H9 (cell line): ENCODE results near the gene PCGF3. TPM values are rescaled to one million over a fixed set of nuclear protein-coding genes. Genes with fewer than 3 reads are reported as not detected.

ENCODE experiments used
- DNase-seq: peaks from one replicate; pipeline ENCODE4 v3.0.0-alpha.2; 2017
- H2AFZ ChIP-seq: one replicate; pipeline ENCODE4 v1.6.1; 2013; ENCODE audit warnings: mild to moderate bottlenecking, low read length, control low read depth, moderate library complexity
- H2AK5ac ChIP-seq: 2 replicates; pipeline ENCODE4 v1.6.1; 2013; ENCODE audit warnings: low read length, control low read depth, mixed read lengths; ENCODE audit not compliant: insufficient read length
- H2BK120ac ChIP-seq: one replicate; pipeline ENCODE4 v1.6.1; 2013; ENCODE audit warnings: low read depth, mild to moderate bottlenecking, low read length, control low read depth, inconsistent platforms; ENCODE audit not compliant: poor library complexity, severe bottlenecking
- H2BK12ac ChIP-seq: 2 replicates; pipeline ENCODE4 v1.6.1; 2013; ENCODE audit warnings: low read length, control low read depth, mixed read lengths, low read depth; ENCODE audit not compliant: insufficient read length
- H2BK15ac ChIP-seq: 2 replicates; pipeline ENCODE4 v1.6.1; 2013; ENCODE audit warnings: low read depth, low read length, control low read depth
- H2BK20ac ChIP-seq: one replicate; pipeline ENCODE4 v1.6.1; 2013; ENCODE audit warnings: low read depth, mild to moderate bottlenecking, low read length, control low read depth, inconsistent platforms; ENCODE audit not compliant: poor library complexity, severe bottlenecking
- H2BK5ac ChIP-seq: 2 replicates; pipeline ENCODE4 v1.6.1; 2013; ENCODE audit warnings: low read length, control low read depth, mixed read lengths; ENCODE audit not compliant: insufficient read length
- H3K14ac ChIP-seq: 2 replicates; pipeline ENCODE4 v1.6.1; 2013; ENCODE audit warnings: low read length, control low read depth; ENCODE audit not compliant: insufficient read depth
- H3K18ac ChIP-seq: 2 replicates; pipeline ENCODE4 v1.6.1; 2013; ENCODE audit warnings: low read depth, mild to moderate bottlenecking, mixed read lengths, low read length, control low read depth; ENCODE audit not compliant: insufficient read length
- H3K23ac ChIP-seq: 2 replicates; pipeline ENCODE4 v1.6.1; 2013; ENCODE audit warnings: low read length, control low read depth, mixed read lengths, low read depth; ENCODE audit not compliant: insufficient read length
- H3K23me2 ChIP-seq: 2 replicates; pipeline ENCODE4 v1.6.1; 2013; ENCODE audit warnings: low read depth, mild to moderate bottlenecking, mixed read lengths, low read length, control low read depth; ENCODE audit not compliant: insufficient read length, poor library complexity, severe bottlenecking
- H3K27ac ChIP-seq: 2 replicates; pipeline ENCODE4 v1.5.1; 2013; ENCODE audit warnings: low read length, control low read depth, mixed read lengths, low read depth; ENCODE audit not compliant: insufficient read length
- H3K27me3 ChIP-seq: 2 replicates; pipeline ENCODE4 v1.6.1; 2013; ENCODE audit warnings: low read length, control low read depth, inconsistent platforms; ENCODE audit not compliant: insufficient read depth
- H3K4ac ChIP-seq: 2 replicates; pipeline ENCODE4 v1.6.1; 2013; ENCODE audit warnings: low read depth, mild to moderate bottlenecking, control low read depth, inconsistent platforms, low read length, moderate library complexity
- H3K4me1 ChIP-seq: 2 replicates; pipeline ENCODE4 v1.6.1; 2013; ENCODE audit warnings: low read length, control low read depth, inconsistent platforms; ENCODE audit not compliant: insufficient read depth
- H3K4me2 ChIP-seq: 2 replicates; pipeline ENCODE4 v1.6.1; 2013; ENCODE audit warnings: low read length, control low read depth, mixed read lengths; ENCODE audit not compliant: insufficient read length, insufficient read depth
- H3K56ac ChIP-seq: 2 replicates; pipeline ENCODE4 v1.6.1; 2013; ENCODE audit warnings: low read depth, mild to moderate bottlenecking, mixed read lengths, low read length, control low read depth; ENCODE audit not compliant: insufficient read length
- H3K79me1 ChIP-seq: 2 replicates; pipeline ENCODE4 v1.6.1; 2013; ENCODE audit warnings: low read depth, mild to moderate bottlenecking, moderate library complexity, low read length, control low read depth, inconsistent platforms; ENCODE audit not compliant: insufficient read depth, poor library complexity, severe bottlenecking
- H3K79me2 ChIP-seq: 2 replicates; pipeline ENCODE4 v1.6.1; 2013; ENCODE audit warnings: low read length, control low read depth, inconsistent platforms; ENCODE audit not compliant: insufficient read depth
- H3K9ac ChIP-seq: 2 replicates; pipeline ENCODE4 v1.6.1; 2013; ENCODE audit warnings: low read length, control low read depth, mixed read lengths; ENCODE audit not compliant: insufficient read length; ENCODE audit errors: extremely low read depth
- H3K9me3 ChIP-seq: one replicate; pipeline ENCODE4 v1.6.1; 2013; ENCODE audit warnings: low read depth, low read length, inconsistent platforms; ENCODE audit not compliant: control insufficient read depth
- H3T11ph ChIP-seq: one replicate; pipeline ENCODE4 v1.6.1; 2013; ENCODE audit warnings: mild to moderate bottlenecking, low read length, control low read depth, inconsistent platforms
- H4K20me1 ChIP-seq: one replicate; pipeline ENCODE4 v1.6.1; 2013; ENCODE audit not compliant: control insufficient read depth, insufficient read length, insufficient read depth
- H4K5ac ChIP-seq: 2 replicates; pipeline ENCODE4 v1.6.1; 2013; ENCODE audit warnings: low read depth, mild to moderate bottlenecking, mixed read lengths, low read length, control low read depth; ENCODE audit not compliant: insufficient read length
- H4K8ac ChIP-seq: replicated peaks from 2 replicates; pipeline ENCODE4 v1.6.1; 2013; ENCODE audit warnings: low read length, control low read depth, mixed read lengths, low read depth; ENCODE audit not compliant: insufficient read length
- H4K91ac ChIP-seq: 2 replicates; pipeline ENCODE4 v1.6.1; 2013; ENCODE audit warnings: low read depth, mild to moderate bottlenecking, moderate library complexity, mixed read lengths, low read length, control low read depth; ENCODE audit not compliant: insufficient read length
- H3K27ac Mint-ChIP-seq, 3 experiments: 2 replicates in 2 of 3; 3 replicates in 1 of 3; pipeline ENCODE4 v1.8.0; 2020 to 2021; ENCODE audit warnings: mixed read lengths in 3 of 3, mild to moderate bottlenecking in 1 of 3, moderate library complexity in 1 of 3
- H3K27me3 Mint-ChIP-seq: 2 replicates; pipeline ENCODE4 v1.8.0; 2021; ENCODE audit warnings: low read depth, mild to moderate bottlenecking, moderate library complexity, mixed read lengths
- H3K36me3 Mint-ChIP-seq, 3 experiments: 2 replicates in 2 of 3; 3 replicates in 1 of 3; pipeline ENCODE4 v1.8.0; 2020 to 2021; ENCODE audit warnings: low read depth in 3 of 3, mixed read lengths in 3 of 3; ENCODE audit not compliant: insufficient read depth in 1 of 3
- H3K4me1 Mint-ChIP-seq, 2 experiments: 2 replicates each; pipeline ENCODE4 v1.8.0; 2020; ENCODE audit warnings: mixed read lengths in 2 of 2
- H3K4me3 Mint-ChIP-seq, 2 experiments: 2 replicates in 1 of 2; 3 replicates in 1 of 2; pipeline ENCODE4 v1.8.0; 2020 to 2021; ENCODE audit warnings: mild to moderate bottlenecking in 2 of 2, mixed read lengths in 2 of 2, moderate library complexity in 1 of 2
- H3K9me3 Mint-ChIP-seq, 2 experiments: 2 replicates in 1 of 2; 3 replicates in 1 of 2; pipeline ENCODE4 v1.8.0; 2020; ENCODE audit warnings: mild to moderate bottlenecking in 2 of 2, mixed read lengths in 2 of 2, moderate library complexity in 1 of 2
- WGBS: extraction: QIAGEN DNeasy Blood & Tissue Kit; methylation state at CpG from one replicate; pipeline ENCODE4 v1.1.7; 2013; ENCODE audit warnings: missing lambda C conversion rate, low lambda C conversion rate, mixed read lengths; ENCODE audit not compliant: insufficient read length; ENCODE audit errors: extremely low coverage; 5-methylcytosine and 5-hydroxymethylcytosine counted together
- total RNA-seq: library from RNA; stranded (reverse); gene quantifications from 2 replicates; pipeline ENCODE4 v1.2.1, GENCODE V29; 2021
- TF ChIP-seq, protein P1 (sequence below): fragments of 200-600 bp; sonication (generic); conservative IDR thresholded peaks from 3 replicates; pipeline ENCODE4 v1.8.0; 2021; ENCODE audit warnings: antibody characterized with exemption, mild to moderate bottlenecking

Gene PCGF3
- total RNA-seq, 1 experiment from 2014 or later = 43.1 TPM

DNA sequence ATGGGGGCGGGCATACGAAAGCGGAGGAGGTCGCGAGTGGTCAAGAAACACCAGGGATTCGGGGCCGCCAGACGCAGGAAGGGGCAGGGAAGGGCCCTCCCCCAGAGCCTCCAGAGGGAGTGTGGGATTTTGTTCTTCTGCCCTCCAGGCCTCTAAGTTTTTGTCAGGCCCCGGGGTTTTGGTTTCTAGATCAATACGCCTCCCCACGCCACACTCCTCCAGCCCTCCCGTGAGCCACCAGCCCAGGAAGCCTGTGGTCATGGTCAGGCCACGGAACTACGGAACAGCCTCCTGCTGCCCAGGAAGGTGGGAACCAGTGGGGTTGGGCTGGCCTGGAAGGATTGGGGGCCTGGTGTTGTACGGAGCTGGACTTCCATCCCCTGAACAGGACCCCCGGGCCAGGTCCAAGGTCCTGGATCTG is 81.9 kb downstream of the PCGF3 start:
- Mint-ChIP-seq H3K4me1 (peaks cover 14 to 25% of the 10 kb centered on the region in 2 experiments), H3K27me3 (peaks cover 73% of the 10 kb centered on the region), H3K27ac (no peak overlapping the region), H3K36me3 (no peaks in the 10 kb centered on the region; a peak in 1 of 7 replicates), H3K4me3 (peak overlapping the region in 1 of 2 experiments; percentile 43; a peak in 1 of 5 replicates), H3K9me3 (peaks cover 0 to 3% of the 10 kb centered on the region in 2 experiments; a peak in 1 of 5 replicates)
- Histone ChIP-seq H3K79me2 (no peaks in the 10 kb centered on the region), H3K9ac (no peak overlapping the region), H3K27me3 (peaks cover 24% of the 10 kb centered on the region; the same call in 1 of the 2 replicates), H2BK5ac (no peak overlapping the region), H3K23me2 (no peaks in the 10 kb centered on the region), H2AK5ac (no peak overlapping the region), H3K79me1 (no peaks in the 10 kb centered on the region), H3K14ac (no peak overlapping the region), H3K9me3 (no peaks in the 10 kb centered on the region), H3K4ac (no peak overlapping the region), H2BK12ac (no peak overlapping the region), H3T11ph (no peak overlapping the region), H2BK15ac (no peak overlapping the region), H2BK120ac (no peak overlapping the region), H2BK20ac (no peak overlapping the region), H3K23ac (no peak overlapping the region), H3K56ac (no peak overlapping the region), H2AFZ (no peak overlapping the region), H4K20me1 (no peaks in the 10 kb centered on the region), H4K5ac (no peak overlapping the region), H3K4me2 (no peak overlapping the region), H4K8ac (no peak overlapping the region), H3K27ac (no peak overlapping the region), H4K91ac (no peak overlapping the region), H3K4me1 (no peaks in the 10 kb centered on the region), H3K18ac (no peak overlapping the region)
- no CpG with 5 or more reads among the region's 16 CpGs for WGBS
- TF ChIP-seq, protein P1, sequence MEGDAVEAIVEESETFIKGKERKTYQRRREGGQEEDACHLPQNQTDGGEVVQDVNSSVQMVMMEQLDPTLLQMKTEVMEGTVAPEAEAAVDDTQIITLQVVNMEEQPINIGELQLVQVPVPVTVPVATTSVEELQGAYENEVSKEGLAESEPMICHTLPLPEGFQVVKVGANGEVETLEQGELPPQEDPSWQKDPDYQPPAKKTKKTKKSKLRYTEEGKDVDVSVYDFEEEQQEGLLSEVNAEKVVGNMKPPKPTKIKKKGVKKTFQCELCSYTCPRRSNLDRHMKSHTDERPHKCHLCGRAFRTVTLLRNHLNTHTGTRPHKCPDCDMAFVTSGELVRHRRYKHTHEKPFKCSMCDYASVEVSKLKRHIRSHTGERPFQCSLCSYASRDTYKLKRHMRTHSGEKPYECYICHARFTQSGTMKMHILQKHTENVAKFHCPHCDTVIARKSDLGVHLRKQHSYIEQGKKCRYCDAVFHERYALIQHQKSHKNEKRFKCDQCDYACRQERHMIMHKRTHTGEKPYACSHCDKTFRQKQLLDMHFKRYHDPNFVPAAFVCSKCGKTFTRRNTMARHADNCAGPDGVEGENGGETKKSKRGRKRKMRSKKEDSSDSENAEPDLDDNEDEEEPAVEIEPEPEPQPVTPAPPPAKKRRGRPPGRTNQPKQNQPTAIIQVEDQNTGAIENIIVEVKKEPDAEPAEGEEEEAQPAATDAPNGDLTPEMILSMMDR = no peak
- DNase-seq = no peak
